Ascending aorta (tissue), 2 donors: ENCODE data around the gene ACER3. TPM values are rescaled to one million over a fixed set of nuclear protein-coding genes. Genes with fewer than 3 reads are reported as not detected.

Source experiments
- DNase-seq, 2 donors: peaks; one replicate each; pipeline ENCODE4 v3.0.0-alpha.2; 2019; ENCODE audit warnings: low spot score in 2 of 2
- H3K27ac ChIP-seq, 2 donors: fragments of 200-600 bp; sonication (generic); one replicate each; pipeline ENCODE4 v1.5.1; 2016 to 2017; ENCODE audit warnings: mild to moderate bottlenecking in 1 of 2
- H3K27me3 ChIP-seq: fragments of 200-600 bp; sonication (generic); one replicate; pipeline ENCODE4 v1.5.1; 2017
- H3K36me3 ChIP-seq, 2 donors: fragments of 200-600 bp; sonication (generic); one replicate each; pipeline ENCODE4 v1.5.1; 2016
- H3K4me1 ChIP-seq, 2 donors: fragments of 200-600 bp; sonication (generic); one replicate each; pipeline ENCODE4 v1.5.1; 2016 to 2017; ENCODE audit warnings: mild to moderate bottlenecking in 1 of 2
- H3K4me3 ChIP-seq, 2 donors: fragments of 200-600 bp; sonication (generic); one replicate each; pipeline ENCODE4 v1.5.1; 2016 to 2017; ENCODE audit warnings: mild to moderate bottlenecking in 1 of 2
- H3K9me3 ChIP-seq, 2 donors: fragments of 200-600 bp; sonication (generic); one replicate each; pipeline ENCODE4 v1.5.1; 2016
- CTCF ChIP-seq, 3 experiments: fragments of 200-600 bp in 2 of 3; fragments of 450-650 bp in 1 of 3; sonication (generic) in 2 of 3; IDR thresholded peaks; one replicate each; pipeline ENCODE4 v1.5.1; 2016 to 2019; ENCODE audit warnings: antibody characterized with exemption in 3 of 3, mild to moderate bottlenecking in 1 of 3, moderate library complexity in 1 of 3
- intact Hi-C: fragments of 100-400 bp; cut with DNase I; formaldehyde crosslinking; loops from one replicate; pipeline ENCODE4 v1.15.1; 2023
- total RNA-seq: library from RNA; depleted of rRNA; stranded (reverse); fragments of >200 nt; gene quantifications from one replicate; pipeline ENCODE4 v1.1.0, GENCODE V29; 2016

The ACER3 gene
- total RNA-seq, 1 donor from 2014 or later = 10.5 TPM

GRCh38 chr11:76999597-76999996 is 138.9 kb downstream of the ACER3 start:
- no peak overlapping the region for H3K4me3 ChIP-seq
- TF ChIP-seq CTCF (IDR thresholded peaks at IDR 0.05) = no peak
- H3K27me3 ChIP-seq = no peaks in the 10 kb centered on the region
- H3K27ac ChIP-seq = no peak overlapping the region
- no peaks in the 10 kb centered on the region for H3K9me3 ChIP-seq
- no peak for DNase-seq
- peaks cover 0 to 6% of the 10 kb centered on the region in 2 donors for H3K36me3 ChIP-seq
- H3K4me1 ChIP-seq = no peaks in the 10 kb centered on the region
- intact Hi-C loops = no loop called here

- H3K36me3 ChIP-seq = peaks cover 0 to 6% of the 10 kb centered on the region in 2 donors
- no peak overlapping the region for H3K4me3 ChIP-seq
- intact Hi-C loops = no loop called here
- DNase-seq = no peak
- no peaks in the 10 kb centered on the region for H3K27me3 ChIP-seq
- no peaks in the 10 kb centered on the region for H3K4me1 ChIP-seq
- no peaks in the 10 kb centered on the region for H3K9me3 ChIP-seq
- no peak overlapping the region for H3K27ac ChIP-seq
- no peak for TF ChIP-seq CTCF (IDR thresholded peaks at IDR 0.05)
These were observed 140.9 kb downstream of the ACER3 start for GRCh38 chr11:77001613-77002012.

GRCh38 chr11:77002776-77003175 is 142.1 kb downstream of the ACER3 start:
- no peaks in the 10 kb centered on the region for H3K9me3 ChIP-seq
- no peaks in the 10 kb centered on the region for H3K4me1 ChIP-seq
- H3K27ac ChIP-seq = no peak overlapping the region
- no peaks in the 10 kb centered on the region for H3K27me3 ChIP-seq
- H3K4me3 ChIP-seq = no peak overlapping the region
- intact Hi-C loops = no loop called here
- no peak for DNase-seq
- no peak for TF ChIP-seq CTCF (IDR thresholded peaks at IDR 0.05)
- peaks cover 0 to 6% of the 10 kb centered on the region in 2 donors for H3K36me3 ChIP-seq

- Histone ChIP-seq H3K27me3 (no peaks in the 10 kb centered on the region), H3K27ac (no peak overlapping the region), H3K4me3 (no peak overlapping the region), H3K4me1 (no peaks in the 10 kb centered on the region), H3K9me3 (no peaks in the 10 kb centered on the region), H3K36me3 (peaks cover 0 to 6% of the 10 kb centered on the region in 2 donors)
- no peak for DNase-seq
- no peak for TF ChIP-seq CTCF (IDR thresholded peaks at IDR 0.05)
- intact Hi-C loops = no loop called here
These were observed 143.2 kb downstream of the ACER3 start for GRCh38 chr11:77003963-77004362.

- H3K4me1 ChIP-seq = no peaks in the 10 kb centered on the region
- intact Hi-C loops = no loop called here
- H3K4me3 ChIP-seq = no peak overlapping the region
These were observed 148.9 kb downstream of the ACER3 start for GRCh38 chr11:77009533-77010160.

More at GRCh38 chr11:77009533-77010160, 148.9 kb downstream of the ACER3 start:
- no peaks in the 10 kb centered on the region for H3K36me3 ChIP-seq
- no peaks in the 10 kb centered on the region for H3K9me3 ChIP-seq
- no peak for DNase-seq
- no peak overlapping the region for H3K27ac ChIP-seq
- no peaks in the 10 kb centered on the region for H3K27me3 ChIP-seq
- no peak for TF ChIP-seq CTCF (IDR thresholded peaks at IDR 0.05)
